ENCODE data around the gene AFF4. TPM values are rescaled to one million over a fixed set of nuclear protein-coding genes. Genes with fewer than 3 reads are reported as not detected.

Gene AFF4
- total RNA-seq, 1 donor from 2014 or later: 87.4 TPM

DNA sequence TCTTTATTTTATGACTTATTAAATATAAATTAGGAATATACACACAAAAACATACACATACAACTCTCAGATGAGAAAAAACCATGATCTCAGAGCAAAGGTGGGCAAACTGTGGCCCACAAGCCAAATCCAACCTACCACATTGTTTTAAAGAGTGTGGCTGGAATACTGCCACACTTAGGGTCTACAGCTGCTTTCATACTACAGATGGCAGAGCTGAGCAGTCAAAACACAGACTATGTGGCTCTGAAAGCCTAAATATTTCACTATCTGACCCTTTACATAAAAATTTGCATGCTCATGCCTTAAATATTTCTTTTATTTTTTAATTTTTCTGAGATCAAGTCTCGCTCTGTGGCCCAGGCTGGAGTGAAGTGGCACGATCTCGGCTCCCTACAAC lies 61.7 kb downstream of the AFF4 start:
- Mint-ChIP-seq H3K4me3 (ENCODE audit: unreplicated experiment) (no peak overlapping the region), H3K27me3 (ENCODE audit: unreplicated experiment) (no peaks in the 10 kb centered on the region), H3K9me3 (ENCODE audit: unreplicated experiment) (no peaks in the 10 kb centered on the region), H3K4me1 (ENCODE audit: unreplicated experiment) (peaks cover 8% of the 10 kb centered on the region), H3K36me3 (ENCODE audit: low read depth, unreplicated experiment) (peaks cover 29% of the 10 kb centered on the region), H3K27ac (ENCODE audit: unreplicated experiment) (no peak overlapping the region)
- TF ChIP-seq, protein P1, sequence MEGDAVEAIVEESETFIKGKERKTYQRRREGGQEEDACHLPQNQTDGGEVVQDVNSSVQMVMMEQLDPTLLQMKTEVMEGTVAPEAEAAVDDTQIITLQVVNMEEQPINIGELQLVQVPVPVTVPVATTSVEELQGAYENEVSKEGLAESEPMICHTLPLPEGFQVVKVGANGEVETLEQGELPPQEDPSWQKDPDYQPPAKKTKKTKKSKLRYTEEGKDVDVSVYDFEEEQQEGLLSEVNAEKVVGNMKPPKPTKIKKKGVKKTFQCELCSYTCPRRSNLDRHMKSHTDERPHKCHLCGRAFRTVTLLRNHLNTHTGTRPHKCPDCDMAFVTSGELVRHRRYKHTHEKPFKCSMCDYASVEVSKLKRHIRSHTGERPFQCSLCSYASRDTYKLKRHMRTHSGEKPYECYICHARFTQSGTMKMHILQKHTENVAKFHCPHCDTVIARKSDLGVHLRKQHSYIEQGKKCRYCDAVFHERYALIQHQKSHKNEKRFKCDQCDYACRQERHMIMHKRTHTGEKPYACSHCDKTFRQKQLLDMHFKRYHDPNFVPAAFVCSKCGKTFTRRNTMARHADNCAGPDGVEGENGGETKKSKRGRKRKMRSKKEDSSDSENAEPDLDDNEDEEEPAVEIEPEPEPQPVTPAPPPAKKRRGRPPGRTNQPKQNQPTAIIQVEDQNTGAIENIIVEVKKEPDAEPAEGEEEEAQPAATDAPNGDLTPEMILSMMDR (IDR thresholded peaks at IDR 0.05; ENCODE audit: unreplicated experiment): no peak
- no peak for DNase-seq (ENCODE audit: low spot score)

GRCh38 chr5:132901036-132901435 lies 62.4 kb downstream of the AFF4 start:
- Mint-ChIP-seq H3K4me3 (ENCODE audit: unreplicated experiment) (no peak overlapping the region), H3K27ac (ENCODE audit: unreplicated experiment) (no peak overlapping the region), H3K4me1 (ENCODE audit: unreplicated experiment) (peaks cover 7% of the 10 kb centered on the region), H3K27me3 (ENCODE audit: unreplicated experiment) (no peaks in the 10 kb centered on the region), H3K9me3 (ENCODE audit: unreplicated experiment) (no peaks in the 10 kb centered on the region), H3K36me3 (ENCODE audit: low read depth, unreplicated experiment) (peaks cover 36% of the 10 kb centered on the region)
- TF ChIP-seq, protein P1 (IDR thresholded peaks at IDR 0.05; ENCODE audit: unreplicated experiment): no peak
- no peak for DNase-seq (ENCODE audit: low spot score)

GRCh38 chr5:132898094-132898493 lies 65.3 kb downstream of the AFF4 start:
- Mint-ChIP-seq H3K27ac (ENCODE audit: unreplicated experiment) (no peak overlapping the region), H3K27me3 (ENCODE audit: unreplicated experiment) (no peaks in the 10 kb centered on the region), H3K4me1 (ENCODE audit: unreplicated experiment) (no peaks in the 10 kb centered on the region), H3K36me3 (ENCODE audit: low read depth, unreplicated experiment) (peaks cover 44% of the 10 kb centered on the region), H3K4me3 (ENCODE audit: unreplicated experiment) (no peak overlapping the region), H3K9me3 (ENCODE audit: unreplicated experiment) (no peaks in the 10 kb centered on the region)
- TF ChIP-seq, protein P1 (IDR thresholded peaks at IDR 0.05; ENCODE audit: unreplicated experiment): no peak
- no peak for DNase-seq (ENCODE audit: low spot score)

DNA sequence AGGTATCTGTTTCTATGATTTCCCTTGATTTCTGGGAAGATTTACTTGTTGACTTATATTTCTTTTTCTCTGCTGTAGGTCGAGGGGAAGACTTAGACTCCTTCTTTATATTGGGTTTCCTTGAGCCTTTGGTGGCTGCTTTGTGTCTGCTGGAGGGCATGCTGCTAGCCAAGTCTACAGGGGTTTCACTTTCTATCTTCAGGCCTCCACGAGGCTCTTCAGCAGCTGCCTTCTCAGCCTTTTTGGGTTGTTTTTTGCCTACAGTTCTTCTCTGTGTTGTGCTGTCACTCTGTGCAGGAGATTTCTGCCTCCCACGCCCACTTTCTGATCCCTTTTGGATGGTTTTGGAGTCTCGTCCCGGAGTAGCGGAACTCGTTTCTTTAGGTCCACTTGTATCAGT lies 66.7 kb downstream of the AFF4 start:
- no peak overlapping the region for H3K27ac Mint-ChIP-seq (ENCODE audit: unreplicated experiment)
- no peaks in the 10 kb centered on the region for H3K27me3 Mint-ChIP-seq (ENCODE audit: unreplicated experiment)
- H3K36me3 Mint-ChIP-seq (ENCODE audit: low read depth, unreplicated experiment): peaks cover 40% of the 10 kb centered on the region
- H3K4me1 Mint-ChIP-seq (ENCODE audit: unreplicated experiment): no peaks in the 10 kb centered on the region
- no peak overlapping the region for H3K4me3 Mint-ChIP-seq (ENCODE audit: unreplicated experiment)
- DNase-seq (ENCODE audit: low spot score): no peak
- TF ChIP-seq, protein P1 (IDR thresholded peaks at IDR 0.05; ENCODE audit: unreplicated experiment): no peak
- H3K9me3 Mint-ChIP-seq (ENCODE audit: unreplicated experiment): no peaks in the 10 kb centered on the region

DNA sequence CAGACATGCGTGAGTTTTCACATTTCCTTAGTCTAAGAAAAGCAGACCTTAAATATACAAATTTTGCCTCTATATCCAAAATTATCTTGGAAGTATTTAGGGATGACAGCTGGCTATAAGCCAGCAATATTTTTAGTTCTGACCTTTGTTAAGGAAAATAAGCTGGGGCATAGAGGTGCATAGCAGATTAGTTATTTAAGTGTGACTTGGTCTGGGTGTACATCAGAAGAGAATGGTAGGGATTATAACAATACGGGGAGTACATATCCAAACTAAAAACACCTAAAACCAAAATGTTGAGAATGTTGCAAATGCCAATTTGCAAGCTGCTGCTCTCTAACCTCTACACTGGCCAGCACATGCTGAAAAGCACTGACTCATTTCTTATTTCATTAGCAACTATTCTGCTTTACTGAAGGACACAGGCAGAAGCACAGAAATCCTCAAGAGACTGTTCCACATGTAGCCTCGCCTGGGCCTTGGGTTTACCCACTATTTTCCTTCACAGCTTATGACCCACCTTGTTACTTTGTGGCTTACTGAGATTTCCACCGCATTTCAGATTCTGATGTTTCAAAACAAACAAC lies 67.6 kb downstream of the AFF4 start:
- Mint-ChIP-seq H3K36me3 (ENCODE audit: low read depth, unreplicated experiment) (peaks cover 40% of the 10 kb centered on the region), H3K9me3 (ENCODE audit: unreplicated experiment) (no peaks in the 10 kb centered on the region), H3K27ac (ENCODE audit: unreplicated experiment) (peak overlapping the region; percentile 34), H3K27me3 (ENCODE audit: unreplicated experiment) (no peaks in the 10 kb centered on the region), H3K4me1 (ENCODE audit: unreplicated experiment) (no peaks in the 10 kb centered on the region), H3K4me3 (ENCODE audit: unreplicated experiment) (peak overlapping the region; percentile 17)
- TF ChIP-seq, protein P1 (IDR thresholded peaks at IDR 0.05; ENCODE audit: unreplicated experiment): no peak
- DNase-seq (ENCODE audit: low spot score): no peak
